ENCODE measurements around the gene KAT6B.
"Not testable (repeated sequence)": the region's sequence is repeated elsewhere in the genome, so short reads cannot be mapped to it uniquely, and the experiment has no call there.

Gene KAT6B

DNA sequence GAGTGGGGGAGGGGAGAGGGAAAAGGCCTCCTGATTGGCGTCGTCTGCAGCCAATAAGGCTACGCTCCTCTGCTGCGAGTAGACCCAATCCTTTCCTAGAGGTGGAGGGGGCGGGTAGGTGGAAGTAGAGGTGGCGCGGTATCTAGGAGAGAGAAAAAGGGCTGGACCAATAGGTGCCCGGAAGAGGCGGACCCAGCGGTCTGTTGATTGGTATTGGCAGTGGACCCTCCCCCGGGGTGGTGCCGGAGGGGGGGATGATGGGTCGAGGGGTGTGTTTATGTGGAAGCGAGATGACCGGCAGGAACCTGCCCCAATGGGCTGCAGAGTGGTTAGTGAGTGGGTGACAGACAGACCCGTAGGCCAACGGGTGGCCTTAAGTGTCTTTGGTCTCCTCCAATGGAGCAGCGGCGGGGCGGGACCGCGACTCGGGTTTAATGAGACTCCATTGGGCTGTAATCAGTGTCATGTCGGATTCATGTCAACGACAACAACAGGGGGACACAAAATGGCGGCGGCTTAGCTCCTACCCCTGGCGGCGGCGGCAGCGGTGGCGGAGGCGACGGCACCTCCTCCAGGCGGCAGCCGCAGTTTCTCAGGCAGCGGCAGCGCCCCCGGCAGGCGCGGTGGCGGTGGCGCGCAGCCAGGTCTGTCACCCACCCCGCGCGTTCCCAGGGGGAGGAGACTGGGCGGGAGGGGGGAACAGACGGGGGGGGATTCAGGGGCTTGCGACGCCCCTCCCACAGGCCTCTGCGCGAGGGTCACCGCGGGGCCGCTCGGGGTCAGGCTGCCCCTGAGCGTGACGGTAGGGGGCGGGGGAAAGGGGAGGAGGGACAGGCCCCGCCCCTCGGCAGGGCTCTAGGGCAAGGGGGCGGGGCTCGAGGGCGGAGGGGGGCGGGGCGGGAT is at the start of gene KAT6B:
KAT6B (plus strand) TSS at position 459 of the 903 bp plus-strand sequence. CDS start 16,258 bp downstream, outside the sequence.
- FAIRE-seq (no peak), DNase-seq (ENCODE audit: insufficient read length, low spot score) (peak; percentile 81)
- TF ChIP-seq, protein P1, sequence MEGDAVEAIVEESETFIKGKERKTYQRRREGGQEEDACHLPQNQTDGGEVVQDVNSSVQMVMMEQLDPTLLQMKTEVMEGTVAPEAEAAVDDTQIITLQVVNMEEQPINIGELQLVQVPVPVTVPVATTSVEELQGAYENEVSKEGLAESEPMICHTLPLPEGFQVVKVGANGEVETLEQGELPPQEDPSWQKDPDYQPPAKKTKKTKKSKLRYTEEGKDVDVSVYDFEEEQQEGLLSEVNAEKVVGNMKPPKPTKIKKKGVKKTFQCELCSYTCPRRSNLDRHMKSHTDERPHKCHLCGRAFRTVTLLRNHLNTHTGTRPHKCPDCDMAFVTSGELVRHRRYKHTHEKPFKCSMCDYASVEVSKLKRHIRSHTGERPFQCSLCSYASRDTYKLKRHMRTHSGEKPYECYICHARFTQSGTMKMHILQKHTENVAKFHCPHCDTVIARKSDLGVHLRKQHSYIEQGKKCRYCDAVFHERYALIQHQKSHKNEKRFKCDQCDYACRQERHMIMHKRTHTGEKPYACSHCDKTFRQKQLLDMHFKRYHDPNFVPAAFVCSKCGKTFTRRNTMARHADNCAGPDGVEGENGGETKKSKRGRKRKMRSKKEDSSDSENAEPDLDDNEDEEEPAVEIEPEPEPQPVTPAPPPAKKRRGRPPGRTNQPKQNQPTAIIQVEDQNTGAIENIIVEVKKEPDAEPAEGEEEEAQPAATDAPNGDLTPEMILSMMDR (IDR thresholded peaks at IDR 0.05; ENCODE audit: insufficient read depth, missing control alignments), result no peak

DNA sequence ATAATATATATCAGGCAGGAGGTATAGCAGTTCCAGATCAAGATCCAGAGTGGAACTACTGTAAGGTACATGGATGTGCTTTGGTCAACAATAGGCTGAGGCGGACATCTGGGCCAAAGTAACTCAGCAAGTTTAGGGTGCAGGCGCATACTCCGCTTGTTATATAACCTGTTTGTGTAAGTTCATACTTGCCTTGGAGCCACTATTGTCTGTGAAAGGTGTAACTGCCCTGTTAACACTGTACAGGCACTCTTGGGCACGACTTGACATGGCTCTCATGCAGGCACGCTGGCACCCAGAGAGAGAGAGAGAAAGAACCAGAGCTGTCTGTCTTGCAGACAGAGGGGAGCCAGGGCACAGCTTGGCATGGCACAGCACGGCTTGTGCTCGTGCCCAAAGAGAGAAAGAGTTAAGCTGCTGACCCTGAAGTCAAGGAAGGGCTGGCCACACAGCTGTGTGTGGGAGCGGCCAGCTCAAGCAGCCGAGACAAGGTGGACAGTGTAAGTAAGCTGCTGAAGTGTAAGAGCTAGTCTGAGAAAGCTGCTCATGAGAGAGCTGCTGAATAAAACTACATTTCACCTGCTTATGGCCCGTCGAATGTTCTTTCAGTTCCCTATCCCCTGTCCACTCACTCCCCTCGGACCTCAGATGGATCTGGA is 47.8 kb upstream of the KAT6B start:
- TF ChIP-seq, protein P1 (IDR thresholded peaks at IDR 0.05; ENCODE audit: insufficient read depth, missing control alignments), result no peak
- DNase-seq (ENCODE audit: insufficient read length, low spot score) (no peak), FAIRE-seq (no peak)

DNA sequence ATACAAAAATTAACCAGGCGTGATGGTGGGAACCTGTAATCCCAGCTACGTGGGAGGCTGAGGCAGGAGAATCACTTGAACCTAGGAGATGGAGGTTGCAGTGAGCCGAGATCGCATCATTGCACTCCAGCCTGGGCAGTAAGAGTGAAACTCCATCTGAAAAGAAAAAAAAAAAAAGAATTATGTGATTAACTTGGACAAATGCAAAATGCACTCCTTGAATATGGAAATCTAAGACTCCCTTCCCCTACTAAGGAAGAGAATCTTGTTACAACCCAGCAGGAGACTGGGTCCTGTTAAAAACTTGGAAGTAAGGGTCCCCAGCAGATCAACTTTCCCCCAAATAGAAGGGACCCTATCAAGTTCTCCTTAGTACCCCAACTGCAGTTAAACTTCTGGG is 44.5 kb upstream of the KAT6B start:
- not testable (repeated sequence) for DNase-seq (ENCODE audit: insufficient read length, low spot score); FAIRE-seq

DNA sequence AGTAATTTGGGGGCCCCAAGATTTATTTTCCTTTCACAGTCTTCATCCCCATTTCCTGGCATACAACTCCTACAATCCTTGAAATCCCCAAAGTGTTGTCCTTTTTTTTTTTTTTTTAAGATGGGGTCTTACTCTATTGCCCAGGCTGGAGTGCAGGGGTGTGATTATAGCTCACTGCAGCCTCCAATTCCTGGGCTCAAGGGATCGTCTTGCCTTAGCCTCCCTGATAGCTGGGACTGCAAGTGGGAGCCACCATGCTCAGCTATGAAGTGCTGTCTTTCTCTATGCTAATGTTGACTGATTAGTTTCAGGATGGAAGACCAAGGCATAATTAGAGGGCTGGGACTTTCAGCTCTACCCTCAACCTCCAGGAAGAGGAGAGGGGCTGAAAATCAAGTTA is 41.9 kb upstream of the KAT6B start:
- DNase-seq (ENCODE audit: insufficient read length, low spot score) (no peak), FAIRE-seq (no peak)
- TF ChIP-seq, protein P1 (IDR thresholded peaks at IDR 0.05; ENCODE audit: insufficient read depth, missing control alignments), result no peak

DNA sequence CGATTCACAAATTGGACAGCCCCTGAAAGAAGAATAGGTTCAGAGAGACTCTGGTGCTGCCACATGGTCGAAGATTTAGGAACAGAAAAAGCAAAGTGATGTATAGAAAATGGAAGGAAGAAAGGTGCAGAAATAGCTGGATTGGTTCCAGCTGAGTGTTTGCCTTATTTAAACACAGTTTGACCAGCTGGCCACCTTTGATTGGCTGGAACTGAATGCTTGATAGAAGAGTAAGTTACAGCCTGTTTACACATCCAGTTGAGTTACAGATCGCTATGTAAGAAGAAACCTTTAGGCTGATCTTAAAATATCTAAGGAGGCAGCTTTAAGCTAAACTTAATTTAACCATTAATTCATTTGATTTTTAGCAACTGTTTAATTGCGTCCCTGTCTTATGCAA is 40.3 kb upstream of the KAT6B start:
- no peak for DNase-seq (ENCODE audit: insufficient read length, low spot score)
- FAIRE-seq, result no peak
- TF ChIP-seq, protein P1 (IDR thresholded peaks at IDR 0.05; ENCODE audit: insufficient read depth, missing control alignments), result no peak

DNA sequence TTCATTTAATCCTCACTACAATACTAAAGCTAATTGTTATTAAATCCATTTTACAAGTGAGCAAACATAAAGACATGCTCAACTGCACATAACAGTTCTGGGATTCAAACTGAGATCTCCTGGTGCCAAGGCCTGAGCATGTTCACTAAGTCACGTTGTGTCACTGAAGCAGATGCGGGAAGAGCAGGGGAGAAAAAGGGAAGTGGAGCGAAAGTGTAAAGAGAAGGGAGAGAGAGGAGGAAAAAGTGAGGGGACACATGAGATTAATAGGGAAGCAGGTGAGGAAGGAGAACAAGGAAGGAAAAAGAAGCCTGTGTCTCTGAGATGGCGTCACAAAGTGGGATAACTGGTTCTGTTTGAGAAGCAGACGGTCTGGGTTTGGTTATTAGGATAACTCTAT is 38.9 kb upstream of the KAT6B start:
- no peak for FAIRE-seq
- no peak for DNase-seq (ENCODE audit: insufficient read length, low spot score)
- TF ChIP-seq, protein P1 (IDR thresholded peaks at IDR 0.05; ENCODE audit: insufficient read depth, missing control alignments), result no peak

DNA sequence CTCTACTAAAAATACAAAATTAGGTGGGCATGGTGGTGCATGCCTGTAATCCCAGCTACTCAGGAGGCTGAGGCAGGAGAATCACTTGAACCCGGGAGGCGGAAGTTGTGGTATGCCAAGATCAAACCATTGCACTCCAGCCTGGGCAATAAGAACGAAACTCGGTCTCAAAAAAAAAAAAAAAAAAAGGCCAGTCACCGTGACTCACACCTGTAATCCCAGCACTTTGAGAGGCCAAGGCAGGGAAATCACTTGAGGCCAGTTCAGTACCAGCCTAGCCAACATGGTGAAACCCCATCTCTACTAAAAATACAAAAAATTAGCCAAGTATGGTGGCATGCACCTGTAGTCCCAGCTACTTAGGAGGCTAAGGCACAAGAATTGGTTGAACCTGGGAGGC is 34.4 kb upstream of the KAT6B start:
- FAIRE-seq; DNase-seq (ENCODE audit: insufficient read length, low spot score): not testable (repeated sequence)

DNA sequence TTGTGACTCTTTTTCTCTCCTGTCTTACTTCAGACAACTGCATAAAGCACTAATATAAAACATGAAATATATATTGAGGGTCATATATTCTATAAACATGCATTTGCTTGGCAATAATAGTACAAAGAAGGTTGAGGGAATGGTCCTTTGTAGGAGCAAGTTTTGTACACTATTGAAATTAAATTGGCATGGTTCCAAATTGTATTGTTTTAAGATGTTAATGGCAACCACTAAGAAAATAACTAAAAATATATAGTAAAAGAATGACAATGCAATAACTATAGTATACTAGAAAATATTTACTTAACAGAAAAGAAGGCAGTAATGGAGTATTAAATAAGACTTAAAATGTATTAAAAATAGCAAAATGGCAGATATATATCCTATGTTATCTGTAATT is 33.7 kb upstream of the KAT6B start:
- TF ChIP-seq, protein P1 (IDR thresholded peaks at IDR 0.05; ENCODE audit: insufficient read depth, missing control alignments), result no peak
- FAIRE-seq, result no peak

DNA sequence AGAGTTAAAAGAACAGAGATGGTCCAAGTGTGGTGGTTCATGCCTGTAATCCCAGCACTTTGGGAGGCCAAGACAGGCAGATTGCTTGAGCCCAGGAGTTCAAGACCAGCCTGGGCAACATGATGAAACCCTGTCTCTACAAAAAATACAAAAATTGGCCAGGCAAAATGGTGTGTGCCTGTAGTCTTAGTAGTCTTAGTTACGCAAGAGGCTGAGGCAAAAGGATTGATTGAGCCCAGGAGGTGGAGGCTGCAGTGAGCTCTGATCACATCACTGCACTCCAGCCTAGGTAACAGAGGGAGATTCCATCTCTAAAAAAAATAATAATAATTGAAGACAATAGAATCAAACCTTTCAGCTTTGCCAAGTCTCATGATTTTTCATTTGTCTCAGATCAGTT is 33.2 kb upstream of the KAT6B start:
- not testable (repeated sequence) for FAIRE-seq; DNase-seq (ENCODE audit: insufficient read length, low spot score)

More for the DNA sequence above, 33.7 kb upstream of the KAT6B start:
- no peak for DNase-seq (ENCODE audit: insufficient read length, low spot score)

Measured in D721Med (cell line).